Testis (tissue), 2 donors: Measurements from ENCODE around the gene RFTN2.
"Not testable (repeated sequence)": the region's sequence is repeated elsewhere in the genome, so short reads cannot be mapped to it uniquely, and the experiment has no call there.

Source experiments
- POLR2A ChIP-seq: fragments of 450-650 bp; IDR thresholded peaks from one replicate; pipeline ENCODE4 v1.6.1; 2017; ENCODE audit warnings: antibody characterized with exemption, mild to moderate bottlenecking, moderate library complexity
- TF ChIP-seq, protein P1 (sequence below), 3 experiments: fragments of 450-650 bp in 2 of 3; fragments of 200-600 bp in 1 of 3; sonication (generic) in 1 of 3; IDR thresholded peaks; one replicate each; pipeline ENCODE4 v1.5.1; 2016 to 2019; ENCODE audit warnings: antibody characterized with exemption in 3 of 3, mild to moderate bottlenecking in 2 of 3, moderate library complexity in 1 of 3

- TF ChIP-seq POLR2A, result not testable (repeated sequence)
- TF ChIP-seq, protein P1, sequence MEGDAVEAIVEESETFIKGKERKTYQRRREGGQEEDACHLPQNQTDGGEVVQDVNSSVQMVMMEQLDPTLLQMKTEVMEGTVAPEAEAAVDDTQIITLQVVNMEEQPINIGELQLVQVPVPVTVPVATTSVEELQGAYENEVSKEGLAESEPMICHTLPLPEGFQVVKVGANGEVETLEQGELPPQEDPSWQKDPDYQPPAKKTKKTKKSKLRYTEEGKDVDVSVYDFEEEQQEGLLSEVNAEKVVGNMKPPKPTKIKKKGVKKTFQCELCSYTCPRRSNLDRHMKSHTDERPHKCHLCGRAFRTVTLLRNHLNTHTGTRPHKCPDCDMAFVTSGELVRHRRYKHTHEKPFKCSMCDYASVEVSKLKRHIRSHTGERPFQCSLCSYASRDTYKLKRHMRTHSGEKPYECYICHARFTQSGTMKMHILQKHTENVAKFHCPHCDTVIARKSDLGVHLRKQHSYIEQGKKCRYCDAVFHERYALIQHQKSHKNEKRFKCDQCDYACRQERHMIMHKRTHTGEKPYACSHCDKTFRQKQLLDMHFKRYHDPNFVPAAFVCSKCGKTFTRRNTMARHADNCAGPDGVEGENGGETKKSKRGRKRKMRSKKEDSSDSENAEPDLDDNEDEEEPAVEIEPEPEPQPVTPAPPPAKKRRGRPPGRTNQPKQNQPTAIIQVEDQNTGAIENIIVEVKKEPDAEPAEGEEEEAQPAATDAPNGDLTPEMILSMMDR (IDR thresholded peaks at IDR 0.05), result not testable (repeated sequence)
Observed at GRCh38 chr2:197587255-197587654, 88.1 kb downstream of the RFTN2 start.
